Upper lobe of left lung (tissue), 6 donors: ENCODE measurements around the gene MYO9A. TPM values are rescaled to one million over a fixed set of nuclear protein-coding genes. Genes with fewer than 3 reads are reported as not detected.

Experiments used
- ATAC-seq, 2 donors: fragments of 200-7000 bp; cut with Tn5 transposase; one replicate each; pipeline ENCODE4 v1.9.1; 2022; ENCODE audit warnings: mild to moderate bottlenecking in 2 of 2, moderate library complexity in 2 of 2; ENCODE audit not compliant: low FRiP score in 2 of 2
- DNase-seq, 2 donors: peaks; one replicate each; pipeline ENCODE4 v3.0.0-alpha.2; 2019 to 2020
- H3K27ac ChIP-seq, 4 donors: fragments of 200-600 bp; sonication (generic); one replicate each; pipeline ENCODE4 v1.5.1; 2016 to 2019
- H3K27me3 ChIP-seq, 4 donors: fragments of 200-600 bp; sonication (generic); one replicate each; pipeline ENCODE4 v1.5.1; 2017 to 2019
- H3K36me3 ChIP-seq, 4 donors: fragments of 200-600 bp; sonication (generic); one replicate each; pipeline ENCODE4 v1.5.1; 2016 to 2019
- H3K4me1 ChIP-seq, 4 donors: fragments of 200-600 bp; sonication (generic); one replicate each; pipeline ENCODE4 v1.5.1; 2018 to 2019
- H3K4me3 ChIP-seq, 4 donors: fragments of 200-600 bp; sonication (generic); one replicate each; pipeline ENCODE4 v1.5.1; 2017 to 2019; ENCODE audit warnings: mild to moderate bottlenecking in 2 of 4, moderate library complexity in 1 of 4
- H3K9me3 ChIP-seq, 4 donors: fragments of 200-600 bp; sonication (generic); one replicate each; pipeline ENCODE4 v1.5.1; 2018 to 2019
- CTCF ChIP-seq, 6 experiments: fragments of 450-650 bp in 4 of 6; fragments of 200-600 bp in 2 of 6; sonication (generic) in 2 of 6; IDR thresholded peaks; one replicate each; pipeline ENCODE4 v1.5.1; 2016 to 2019; ENCODE audit warnings: antibody characterized with exemption in 6 of 6
- EP300 ChIP-seq, 4 donors: sonication (generic); formaldehyde crosslinking; IDR thresholded peaks; one replicate each; pipeline ENCODE4 v1.5.1; 2017; ENCODE audit warnings: antibody characterized with exemption in 4 of 4, control low read depth in 2 of 4
- POLR2A ChIP-seq, 4 donors: fragments of 450-650 bp; IDR thresholded peaks; one replicate each; pipeline ENCODE4 v1.5.1; 2016 to 2017; ENCODE audit warnings: antibody characterized with exemption in 4 of 4, mild to moderate bottlenecking in 2 of 4
- POLR2AphosphoS5 ChIP-seq, 2 donors: sonication (generic); formaldehyde crosslinking; IDR thresholded peaks; one replicate each; pipeline ENCODE4 v1.5.1; 2017; ENCODE audit warnings: antibody characterized with exemption in 2 of 2
- WGBS, 2 donors: methylation state at CpG; one replicate each; pipeline ENCODE4 v1.1.5; 2017 to 2018; 5-methylcytosine and 5-hydroxymethylcytosine counted together
- total RNA-seq, 6 donors: library from RNA; depleted of rRNA in 4 of 6; stranded (reverse); fragments of >200 nt in 4 of 6; gene quantifications; one replicate each; pipeline versions ENCODE4 v1.1.0 to v1.2.1, GENCODE V29; 2016 to 2021
- donor health status: DM: no; HTN: no; CAD: no; lungs with moderate emphysema.
- donor health status: DM: no; HTN: yes; CAD: no; lungs with severe emphysema.

MYO9A gene
- total RNA-seq, 6 donors from 2014 or later: 53.2 to 143 (median 76.5) TPM

- ATAC-seq (no peak), DNase-seq (no peak)
- Histone ChIP-seq H3K27ac (no peak overlapping the region), H3K4me1 (peaks cover 0 to 5% (median under 1%) of the 10 kb centered on the region in 4 donors), H3K36me3 (no peaks in the 10 kb centered on the region), H3K27me3 (no peaks in the 10 kb centered on the region), H3K4me3 (no peak overlapping the region), H3K9me3 (no peaks in the 10 kb centered on the region)
- no peak for TF ChIP-seq EP300 (IDR thresholded peaks at IDR 0.05)
- TF ChIP-seq CTCF (IDR thresholded peaks at IDR 0.05): no peak
- no peak for TF ChIP-seq POLR2A (IDR thresholded peaks at IDR 0.05)
- TF ChIP-seq POLR2AphosphoS5 (IDR thresholded peaks at IDR 0.05): no peak
- WGBS, 2 donors: 89% methylated on average over 3 of the region's 3 CpGs
These were observed 22.1 kb upstream of the MYO9A start for GRCh38 chr15:72140088-72140487.

- TF ChIP-seq CTCF (IDR thresholded peaks at IDR 0.05): no peak
- no peak for TF ChIP-seq POLR2AphosphoS5 (IDR thresholded peaks at IDR 0.05)
- TF ChIP-seq EP300 (IDR thresholded peaks at IDR 0.05): no peak
- no peak for TF ChIP-seq POLR2A (IDR thresholded peaks at IDR 0.05)
- H3K27me3 ChIP-seq: no peaks in the 10 kb centered on the region
- H3K4me3 ChIP-seq: no peak overlapping the region
- no peaks in the 10 kb centered on the region for H3K9me3 ChIP-seq
- no peak overlapping the region for H3K27ac ChIP-seq
- ATAC-seq (no peak), DNase-seq (no peak)
- WGBS, 2 donors: 96 to 98% methylated on average over 4 of the region's 4 CpGs
- H3K36me3 ChIP-seq: no peaks in the 10 kb centered on the region
- peaks cover 0 to 5% (median 2%) of the 10 kb centered on the region in 4 donors for H3K4me1 ChIP-seq
These were observed 21.7 kb upstream of the MYO9A start for GRCh38 chr15:72139667-72140066.

- Histone ChIP-seq H3K27me3 (no peaks in the 10 kb centered on the region), H3K4me1 (peaks cover 0 to 5% (median 0%) of the 10 kb centered on the region in 4 donors), H3K4me3 (no peak overlapping the region), H3K9me3 (no peaks in the 10 kb centered on the region), H3K27ac (no peak overlapping the region), H3K36me3 (no peaks in the 10 kb centered on the region)
- 76 to 82% methylated on average over 4 of the region's 4 CpGs for WGBS, 2 donors
- no peak for TF ChIP-seq EP300 (IDR thresholded peaks at IDR 0.05)
- no peak for TF ChIP-seq POLR2AphosphoS5 (IDR thresholded peaks at IDR 0.05)
- no peak for TF ChIP-seq CTCF (IDR thresholded peaks at IDR 0.05)
- no peak for TF ChIP-seq POLR2A (IDR thresholded peaks at IDR 0.05)
- DNase-seq (no peak), ATAC-seq (no peak)
These were observed 18.5 kb upstream of the MYO9A start for GRCh38 chr15:72136170-72137051.

- Histone ChIP-seq H3K4me1 (peaks cover 0 to 5% (median 0%) of the 10 kb centered on the region in 4 donors), H3K4me3 (no peak overlapping the region), H3K36me3 (no peaks in the 10 kb centered on the region), H3K9me3 (no peaks in the 10 kb centered on the region), H3K27ac (no peak overlapping the region), H3K27me3 (no peaks in the 10 kb centered on the region)
- no peak for ATAC-seq
- TF ChIP-seq POLR2AphosphoS5 (IDR thresholded peaks at IDR 0.05) (no peak), EP300 (IDR thresholded peaks at IDR 0.05) (no peak), CTCF (IDR thresholded peaks at IDR 0.05) (no peak), POLR2A (IDR thresholded peaks at IDR 0.05) (no peak)
- 48 to 54% methylated on average over 2 of the region's 2 CpGs for WGBS, 2 donors
- DNase-seq: no peak
These were observed 17.8 kb upstream of the MYO9A start for GRCh38 chr15:72135719-72136118.
